HepG2 (cell line): Measurements from ENCODE around the gene HEXIM1. TPM values are rescaled to one million over a fixed set of nuclear protein-coding genes. Genes with fewer than 3 reads are reported as not detected.
A peak's percentile ranks its signal among the peaks of the same experiment; 100 is the strongest.

Experiments
- AKAP8 ChIP-seq: sonication (generic); formaldehyde crosslinking; IDR thresholded peaks from 2 replicates; pipeline ENCODE4 v1.5.1; 2020; ENCODE audit warnings: mild to moderate bottlenecking, missing genetic modification reagents
- ASH2L ChIP-seq: fragments of 300-600, 200-600 bp; sonication (generic); IDR thresholded peaks from 2 replicates; pipeline ENCODE4 v1.7.0; 2017; ENCODE audit warnings: low read depth, mild to moderate bottlenecking, moderate library complexity, mixed read lengths, low read length; ENCODE audit not compliant: insufficient read length
- CHD4 ChIP-seq: fragments of 200-600 bp; sonication (generic); IDR thresholded peaks from 2 replicates; pipeline ENCODE4 v1.7.0; 2017; ENCODE audit warnings: mild to moderate bottlenecking, low read length, borderline replicate concordance
- ETV5 ChIP-seq: IDR thresholded peaks from 2 replicates; pipeline ENCODE4 v1.6.1; 2018; ENCODE audit warnings: missing biosample characterization, missing genetic modification reagents, inconsistent platforms, borderline replicate concordance
- FIP1L1 ChIP-seq: fragments of 200-400 bp; formaldehyde crosslinking; IDR thresholded peaks from 2 replicates; pipeline ENCODE4 v1.6.1; 2018; ENCODE audit warnings: low read depth, mild to moderate bottlenecking, low read length, moderate library complexity, borderline replicate concordance; ENCODE audit not compliant: insufficient read depth
- HDAC6 ChIP-seq: fragments of 200-600 bp; sonication (generic); IDR thresholded peaks from 2 replicates; pipeline ENCODE4 v1.7.0; 2017; ENCODE audit warnings: mild to moderate bottlenecking, antibody characterized with exemption, low read length, low read depth
- HNRNPUL1 ChIP-seq: fragments of 200-400 bp; formaldehyde crosslinking; IDR thresholded peaks from 2 replicates; pipeline ENCODE4 v1.6.1; 2017; ENCODE audit warnings: low read depth, mild to moderate bottlenecking, low read length, moderate library complexity
- HOXA5 ChIP-seq: sonication (generic); formaldehyde crosslinking; IDR thresholded peaks from 2 replicates; pipeline ENCODE4 v1.4.0; 2020; ENCODE audit warnings: missing genetic modification reagents
- JUND ChIP-seq: sonication (generic); formaldehyde crosslinking; IDR thresholded peaks from 2 replicates; pipeline ENCODE4 v1.8.0; 2022; ENCODE audit warnings: mild to moderate bottlenecking, missing genetic modification reagents
- MAZ ChIP-seq, 2 experiments: sonication (generic) in 1 of 2; formaldehyde crosslinking in 1 of 2; IDR thresholded peaks; 2 replicates each; pipeline versions ENCODE4 v1.5.0 to v1.6.1; 2012 to 2020; ENCODE audit warnings: low read depth in 2 of 2, mild to moderate bottlenecking in 2 of 2, borderline replicate concordance in 1 of 2, improper control_type of control experiment in 1 of 2, low read length in 1 of 2, missing genetic modification reagents in 1 of 2, moderate library complexity in 1 of 2
- NFYB ChIP-seq: sonication (generic); formaldehyde crosslinking; IDR thresholded peaks from 2 replicates; pipeline ENCODE4 v1.4.0; 2020; ENCODE audit warnings: missing genetic modification reagents
- PAF1 ChIP-seq: IDR thresholded peaks from 2 replicates; pipeline ENCODE4 v1.6.1; 2016; ENCODE audit warnings: missing genetic modification reagents, missing compliant biosample characterization
- RARG ChIP-seq: sonication (generic); formaldehyde crosslinking; IDR thresholded peaks from 2 replicates; pipeline ENCODE4 v1.4.0; 2020; ENCODE audit warnings: low read depth, mild to moderate bottlenecking, missing genetic modification reagents
- RBFOX2 ChIP-seq: fragments of 200-400 bp; formaldehyde crosslinking; IDR thresholded peaks from 2 replicates; pipeline ENCODE4 v1.6.1; 2017; ENCODE audit warnings: low read depth, mild to moderate bottlenecking, low read length
- SAP130 ChIP-seq: IDR thresholded peaks from 2 replicates; pipeline ENCODE4 v1.6.1; 2016; ENCODE audit warnings: low read depth
- SIN3A ChIP-seq: IDR thresholded peaks from 2 replicates; pipeline ENCODE4 v1.6.1; 2011; ENCODE audit warnings: low read depth, mild to moderate bottlenecking, control low read depth, low read length, borderline replicate concordance
- SMARCE1 ChIP-seq: fragments of 450-650 bp; IDR thresholded peaks from 2 replicates; pipeline ENCODE4 v1.6.1; 2017; ENCODE audit warnings: borderline replicate concordance
- SRSF1 ChIP-seq: fragments of 200-400 bp; formaldehyde crosslinking; optimal IDR thresholded peaks from 2 replicates; pipeline ENCODE3; 2017; ENCODE audit warnings: mild to moderate bottlenecking, low read depth, low read length, moderate library complexity
- TEAD2 ChIP-seq: sonication (generic); formaldehyde crosslinking; IDR thresholded peaks from 2 replicates; pipeline ENCODE4 v1.9.0; 2021; ENCODE audit warnings: missing genetic modification reagents
- TGIF2 ChIP-seq: IDR thresholded peaks from 2 replicates; pipeline ENCODE4 v1.6.1; 2016; ENCODE audit warnings: control low read depth, missing compliant biosample characterization
- ZMAT3 ChIP-seq: sonication (generic); formaldehyde crosslinking; conservative IDR thresholded peaks from 2 replicates; pipeline ENCODE4 v1.7.0; 2021; ENCODE audit warnings: missing genetic modification reagents
- ZNF101 ChIP-seq: sonication (generic); formaldehyde crosslinking; IDR thresholded peaks from 2 replicates; pipeline ENCODE4 v1.4.0; 2020; ENCODE audit warnings: mild to moderate bottlenecking, low read depth, missing genetic modification reagents, borderline replicate concordance
- ZNF3 ChIP-seq: IDR thresholded peaks from 2 replicates; pipeline ENCODE4 v1.7.0; 2017; ENCODE audit warnings: inconsistent platforms
- polyA plus RNA-seq, 8 experiments: library from polyadenylated mRNA; depleted of rRNA in 3 of 8; stranded (reverse) in 7 of 8; unstranded in 1 of 8; fragments of >200 nt; fragmentation: Illumina TruSeq in 4 of 8; extraction: Trizol in 4 of 8; gene quantifications; 2 replicates each; pipeline versions ENCODE4 v1.2.1 to v1.2.3, GENCODE V29; 2011 to 2016; ENCODE audit warnings: low read depth in 4 of 8, missing spikeins in 1 of 8, mixed read lengths in 1 of 8; ENCODE audit not compliant: insufficient read depth in 1 of 8
- total RNA-seq, 5 experiments: library from RNA; depleted of rRNA; stranded (reverse); fragments of >200 nt; fragmentation: Illumina TruSeq; extraction: Trizol; gene quantifications; 2 replicates each; pipeline ENCODE4 v1.2.3, GENCODE V29; 2016; ENCODE audit warnings: low read depth in 1 of 5
- TF ChIP-seq, protein P1 (sequence below): sonication (generic); formaldehyde crosslinking; conservative IDR thresholded peaks from 2 replicates; pipeline ENCODE4 v1.8.0; 2022; ENCODE audit warnings: mild to moderate bottlenecking, moderate library complexity, missing genetic modification reagents
- TF ChIP-seq, protein P2 (sequence below): sonication (generic); formaldehyde crosslinking; IDR thresholded peaks from 2 replicates; pipeline ENCODE4 v1.5.0; 2020; ENCODE audit warnings: mild to moderate bottlenecking, low read depth, missing genetic modification reagents, borderline replicate concordance
- TF ChIP-seq, protein P3 (sequence below): sonication (generic); formaldehyde crosslinking; IDR thresholded peaks from 2 replicates; pipeline ENCODE4 v1.4.0; 2020; ENCODE audit warnings: missing genetic modification reagents

HEXIM1 gene
- total and polyA plus RNA-seq, 2 of the 13 experiments (the other 11 are each of a cell fraction or from before 2014, with no cell fraction given): 10.5 to 16.6 TPM

DNA sequence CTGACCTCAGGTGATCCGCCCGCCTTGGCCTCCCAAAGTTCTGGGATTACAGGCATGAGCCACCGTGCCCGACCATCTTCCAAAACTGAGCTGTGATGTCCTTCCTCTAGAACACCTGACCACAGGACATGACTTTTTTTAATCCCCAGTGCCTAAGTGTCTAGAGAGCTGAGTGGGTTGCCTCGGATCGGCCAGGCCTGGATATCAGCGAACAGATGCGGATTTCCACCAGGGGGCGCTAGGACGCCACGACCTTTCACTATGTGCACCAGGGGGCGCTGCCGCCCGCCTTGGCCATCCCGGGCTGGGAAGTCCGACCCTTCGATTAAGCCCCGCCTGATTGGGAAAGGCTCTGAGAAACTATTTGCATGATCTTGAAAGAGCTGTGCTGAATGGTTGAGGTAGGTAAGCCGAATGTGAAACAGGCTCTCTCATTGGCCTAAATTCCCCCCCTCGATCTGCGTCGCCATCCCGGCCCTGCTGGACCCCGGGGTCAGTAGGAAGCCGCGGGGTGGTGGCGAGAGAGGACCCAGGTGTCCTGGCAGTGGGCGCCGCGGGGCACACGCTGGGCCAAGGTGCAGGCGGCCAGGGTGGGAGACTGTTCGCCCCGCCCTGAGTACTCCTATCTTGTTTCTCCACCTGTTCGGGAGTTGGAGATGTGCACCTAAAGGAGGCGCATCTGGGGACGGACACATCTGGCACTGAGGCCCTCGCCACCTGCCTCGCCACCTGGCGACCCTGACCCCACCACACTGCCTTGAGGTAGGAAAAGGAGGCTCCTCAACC, 12.9 kb upstream of the HEXIM1 start, which contains the start of gene ACBD4 (continued):
- TF ChIP-seq, protein P1, sequence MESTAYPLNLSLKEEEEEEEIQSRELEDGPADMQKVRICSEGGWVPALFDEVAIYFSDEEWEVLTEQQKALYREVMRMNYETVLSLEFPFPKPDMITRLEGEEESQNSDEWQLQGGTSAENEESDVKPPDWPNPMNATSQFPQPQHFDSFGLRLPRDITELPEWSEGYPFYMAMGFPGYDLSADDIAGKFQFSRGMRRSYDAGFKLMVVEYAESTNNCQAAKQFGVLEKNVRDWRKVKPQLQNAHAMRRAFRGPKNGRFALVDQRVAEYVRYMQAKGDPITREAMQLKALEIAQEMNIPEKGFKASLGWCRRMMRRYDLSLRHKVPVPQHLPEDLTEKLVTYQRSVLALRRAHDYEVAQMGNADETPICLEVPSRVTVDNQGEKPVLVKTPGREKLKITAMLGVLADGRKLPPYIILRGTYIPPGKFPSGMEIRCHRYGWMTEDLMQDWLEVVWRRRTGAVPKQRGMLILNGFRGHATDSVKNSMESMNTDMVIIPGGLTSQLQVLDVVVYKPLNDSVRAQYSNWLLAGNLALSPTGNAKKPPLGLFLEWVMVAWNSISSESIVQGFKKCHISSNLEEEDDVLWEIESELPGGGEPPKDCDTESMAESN: peak; percentile 72; the same call in 1 of the 2 replicates
- TF ChIP-seq HNRNPUL1 (no peak), PAF1 (CRISPR knock-in tag) (no peak), HOXA5 (CRISPR knock-in tag) (peak; percentile 73; the same call in 1 of the 2 replicates), TGIF2 (peak; percentile 81), ZNF101 (CRISPR knock-in tag) (no peak), ZMAT3 (CRISPR knock-in tag) (peak; percentile 92), HDAC6 (no peak), AKAP8 (CRISPR knock-in tag) (0 out of 2 replicates have a peak, but pooled peaks have one; percentile 69), SRSF1 (peak; percentile 64), NFYB (peak; percentile 93), SIN3A (peak; percentile 88; the same call in 1 of the 2 replicates), JUND (CRISPR knock-in tag) (peak; percentile 55), CHD4 (peak; percentile 73; the same call in 1 of the 2 replicates), RARG (CRISPR knock-in tag) (no peak), TEAD2 (CRISPR knock-in tag) (0 out of 2 replicates have a peak, but pooled peaks have one; percentile 63), FIP1L1 (no peak), SMARCE1 (no peak), ETV5 (CRISPR knock-in tag) (peak; percentile 55), MAZ (IDR thresholded peaks at IDR 0.05; ENCODE audit: borderline replicate concordance, low read depth, low read length) (peak; percentile 71), MAZ (CRISPR knock-in tag; IDR thresholded peaks at IDR 0.05; ENCODE audit: low read depth) (peak; percentile 93), ASH2L (peak; percentile 75), RBFOX2 (peak; percentile 91), SAP130 (CRISPR knock-in tag) (peak; percentile 85), ZNF3 (CRISPR knock-in tag) (no peak)
- TF ChIP-seq, protein P2, sequence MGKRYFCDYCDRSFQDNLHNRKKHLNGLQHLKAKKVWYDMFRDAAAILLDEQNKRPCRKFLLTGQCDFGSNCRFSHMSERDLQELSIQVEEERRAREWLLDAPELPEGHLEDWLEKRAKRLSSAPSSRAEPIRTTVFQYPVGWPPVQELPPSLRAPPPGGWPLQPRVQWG (CRISPR knock-in tag): no peak
- TF ChIP-seq, protein P3, sequence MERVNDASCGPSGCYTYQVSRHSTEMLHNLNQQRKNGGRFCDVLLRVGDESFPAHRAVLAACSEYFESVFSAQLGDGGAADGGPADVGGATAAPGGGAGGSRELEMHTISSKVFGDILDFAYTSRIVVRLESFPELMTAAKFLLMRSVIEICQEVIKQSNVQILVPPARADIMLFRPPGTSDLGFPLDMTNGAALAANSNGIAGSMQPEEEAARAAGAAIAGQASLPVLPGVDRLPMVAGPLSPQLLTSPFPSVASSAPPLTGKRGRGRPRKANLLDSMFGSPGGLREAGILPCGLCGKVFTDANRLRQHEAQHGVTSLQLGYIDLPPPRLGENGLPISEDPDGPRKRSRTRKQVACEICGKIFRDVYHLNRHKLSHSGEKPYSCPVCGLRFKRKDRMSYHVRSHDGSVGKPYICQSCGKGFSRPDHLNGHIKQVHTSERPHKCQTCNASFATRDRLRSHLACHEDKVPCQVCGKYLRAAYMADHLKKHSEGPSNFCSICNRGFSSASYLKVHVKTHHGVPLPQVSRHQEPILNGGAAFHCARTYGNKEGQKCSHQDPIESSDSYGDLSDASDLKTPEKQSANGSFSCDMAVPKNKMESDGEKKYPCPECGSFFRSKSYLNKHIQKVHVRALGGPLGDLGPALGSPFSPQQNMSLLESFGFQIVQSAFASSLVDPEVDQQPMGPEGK (CRISPR knock-in tag): peak; percentile 38
